K562 (cell line): ENCODE measurements around the gene TTBK2.

ENCODE experiments used
- ATF1 ChIP-seq, 2 experiments: fragments of 450-650 bp in 1 of 2; IDR thresholded peaks; 2 replicates each; pipeline ENCODE4 v1.6.1; 2016; ENCODE audit warnings: missing compliant biosample characterization in 1 of 2, missing genetic modification characterization in 1 of 2
- CBX8 ChIP-seq: fragments of 200-600 bp; sonication (generic); IDR thresholded peaks from 2 replicates; pipeline ENCODE4 v1.6.1; 2012; ENCODE audit warnings: borderline replicate concordance, mixed run types, low read depth, mild to moderate bottlenecking, moderate library complexity, mixed read lengths, low read length, control low read depth, inconsistent platforms; ENCODE audit not compliant: poor library complexity, severe bottlenecking; ENCODE audit errors: extremely low read depth
- CREB1 ChIP-seq, 2 experiments: sonication (generic) in 1 of 2; formaldehyde crosslinking in 1 of 2; IDR thresholded peaks; 2 replicates each; pipeline versions ENCODE4 v1.6.1 to v1.8.0; 2012 to 2022; ENCODE audit warnings: inconsistent platforms in 1 of 2, mild to moderate bottlenecking in 1 of 2, missing genetic modification reagents in 1 of 2, moderate library complexity in 1 of 2
- CTCF ChIP-seq, 3 experiments: IDR thresholded peaks in 2 of 3; conservative IDR thresholded peaks in 1 of 3; 2 replicates each; pipeline ENCODE4 v1.5.1; 2011 to 2012; ENCODE audit warnings: low read length in 3 of 3, mild to moderate bottlenecking in 3 of 3, control low read depth in 2 of 3, improper control_type of control experiment in 1 of 3, inconsistent platforms in 1 of 3, low read depth in 1 of 3, mixed read lengths in 1 of 3, moderate library complexity in 1 of 3; ENCODE audit not compliant: insufficient read depth in 2 of 3
- NR0B1 ChIP-seq: fragments of 450-650 bp; IDR thresholded peaks from one replicate; pipeline ENCODE4 v1.6.1; 2018; ENCODE audit warnings: mild to moderate bottlenecking, moderate library complexity; ENCODE audit not compliant: partially characterized antibody
- POLR3A ChIP-seq: IDR thresholded peaks from 2 replicates; pipeline ENCODE4 v1.6.1; 2011; ENCODE audit warnings: borderline replicate concordance, mild to moderate bottlenecking, moderate library complexity; ENCODE audit not compliant: insufficient read length, insufficient read depth; ENCODE audit errors: extremely low read depth
- RAD21 ChIP-seq, 2 experiments: fragments of 250-450 bp in 1 of 2; fragments of 450-650 bp in 1 of 2; sonication (Bioruptor Pico) in 1 of 2; formaldehyde crosslinking in 1 of 2; IDR thresholded peaks in 1 of 2; conservative IDR thresholded peaks in 1 of 2; 2 replicates each; pipeline versions ENCODE4 v1.4.0 to v1.8.0; 2020 to 2022; ENCODE audit warnings: mild to moderate bottlenecking in 2 of 2, moderate library complexity in 1 of 2
- RBM17 ChIP-seq: fragments of 200-400 bp; formaldehyde crosslinking; IDR thresholded peaks from 2 replicates; pipeline ENCODE4 v1.6.1; 2017; ENCODE audit warnings: low read depth, mild to moderate bottlenecking, low read length, borderline replicate concordance
- RBM25 ChIP-seq: fragments of 200-400 bp; formaldehyde crosslinking; IDR thresholded peaks from 2 replicates; pipeline ENCODE4 v1.6.1; 2018; ENCODE audit warnings: low read length, low read depth, moderate library complexity; ENCODE audit not compliant: severe bottlenecking
- TRIM28 ChIP-seq: fragments of 450-650 bp; IDR thresholded peaks from 2 replicates; pipeline ENCODE4 v1.6.1; 2017
- YY1 ChIP-seq, 3 experiments: IDR thresholded peaks; 2 replicates each; pipeline ENCODE4 v1.6.1; 2011; ENCODE audit warnings: low read length in 2 of 3, mild to moderate bottlenecking in 2 of 3, moderate library complexity in 2 of 3, borderline replicate concordance in 1 of 3, control low read depth in 1 of 3, low read depth in 1 of 3; ENCODE audit not compliant: insufficient read depth in 3 of 3, insufficient replicate concordance in 2 of 3, control insufficient read depth in 1 of 3, insufficient read length in 1 of 3; ENCODE audit errors: extremely low read depth in 1 of 3

- TF ChIP-seq RBM17 = no peak
- TF ChIP-seq CREB1 (IDR thresholded peaks at IDR 0.05) = no peak
- no peak for TF ChIP-seq CREB1 (CRISPR knock-in tag; IDR thresholded peaks at IDR 0.05)
- no peak for TF ChIP-seq YY1 (IDR thresholded peaks at IDR 0.05; ENCODE audit: borderline replicate concordance in 1 of 3, control insufficient read depth in 1 of 3, extremely low read depth in 1 of 3, insufficient read depth in 3 of 3, insufficient read length in 1 of 3, insufficient replicate concordance in 2 of 3, low read depth in 1 of 3, low read length in 2 of 3)
- no peak for TF ChIP-seq CTCF (IDR thresholded peaks at IDR 0.05 in 2 of 3, conservative IDR thresholded peaks at IDR 0.05 in 1 of 3; ENCODE audit: insufficient read depth in 2 of 3, low read depth in 1 of 3, low read length in 3 of 3)
- TF ChIP-seq RAD21 (CRISPR knock-in tag; conservative IDR thresholded peaks at IDR 0.05 in 1 of 2, IDR thresholded peaks at IDR 0.05 in 1 of 2) = no peak
- no peak for TF ChIP-seq NR0B1
- no peak for TF ChIP-seq ATF1 (CRISPR knock-in tag; IDR thresholded peaks at IDR 0.05)
- no peak for TF ChIP-seq ATF1 (tag; IDR thresholded peaks at IDR 0.05)
- TF ChIP-seq POLR3A = no peak
- no peak for TF ChIP-seq CBX8
- TF ChIP-seq RBM25 = no peak
- TF ChIP-seq TRIM28 = no peak
Observed at GRCh38 chr15:42854576-42854975, 66.0 kb downstream of the TTBK2 start.
